Activated CD4-positive, CD25-positive, alpha-beta regulatory T cell treated with anti-CD3 and anti-CD28 coated beads, Interleukin-2, amount 50 U/mL, for 72 hours (primary cell): ENCODE measurements around the gene KDM6A.
"Not testable (repeated sequence)": the region's sequence is repeated elsewhere in the genome, so short reads cannot be mapped to it uniquely, and the experiment has no call there.

Source experiments
- DNase-seq: peaks from one replicate; pipeline ENCODE4 v3.0.0; 2021

The KDM6A gene

GRCh38 chrX:44890247-44890646 lies 17.3 kb downstream of the KDM6A start:
- no peak for DNase-seq

GRCh38 chrX:44890687-44891086 lies 17.7 kb downstream of the KDM6A start:
- not testable (repeated sequence) for DNase-seq

DNA sequence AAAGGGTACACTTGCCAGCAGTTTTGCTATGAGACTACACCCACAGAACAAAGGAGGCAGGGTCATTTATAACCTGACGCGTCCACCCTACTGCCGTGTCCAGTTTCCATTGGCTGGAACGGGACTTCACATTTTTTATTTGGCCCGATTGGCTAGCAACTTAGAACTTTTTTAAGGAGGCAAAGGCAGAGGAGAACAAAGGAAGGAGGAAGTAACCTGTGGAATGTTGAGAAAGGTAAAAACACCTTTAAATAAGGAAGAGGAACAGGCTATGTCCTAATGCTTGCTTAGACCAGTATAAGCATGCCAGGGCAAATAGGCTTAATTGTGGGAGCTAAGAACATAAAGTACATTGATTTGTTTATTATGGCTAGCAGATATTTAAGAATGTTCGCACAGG lies 18.7 kb downstream of the KDM6A start:
- no peak for DNase-seq

- DNase-seq, result no peak
Observed at GRCh38 chrX:44896876-44897186, 23.8 kb downstream of the KDM6A start.

DNA sequence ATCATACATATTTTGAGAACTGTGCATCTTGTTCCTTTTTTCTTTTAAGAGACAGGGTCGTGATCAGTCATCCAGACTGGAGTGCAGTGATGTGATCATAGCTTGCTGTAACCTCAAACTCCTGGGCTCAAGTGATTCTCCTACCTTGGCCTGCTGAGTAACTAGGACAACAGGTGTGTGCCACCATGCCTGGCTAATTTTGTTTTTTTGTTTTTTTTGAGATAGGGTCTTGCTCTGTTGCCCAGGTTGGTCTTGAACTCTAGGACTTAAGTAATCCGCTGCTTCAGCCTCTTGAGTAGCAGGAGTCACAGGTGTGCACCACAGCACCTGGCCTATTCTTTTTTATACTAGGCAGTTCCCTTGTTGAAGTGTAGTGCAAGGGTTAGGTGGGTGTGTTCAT lies 24.6 kb downstream of the KDM6A start:
- no peak for DNase-seq

GRCh38 chrX:44898411-44899221 lies 25.6 kb downstream of the KDM6A start:
- no peak for DNase-seq

DNA sequence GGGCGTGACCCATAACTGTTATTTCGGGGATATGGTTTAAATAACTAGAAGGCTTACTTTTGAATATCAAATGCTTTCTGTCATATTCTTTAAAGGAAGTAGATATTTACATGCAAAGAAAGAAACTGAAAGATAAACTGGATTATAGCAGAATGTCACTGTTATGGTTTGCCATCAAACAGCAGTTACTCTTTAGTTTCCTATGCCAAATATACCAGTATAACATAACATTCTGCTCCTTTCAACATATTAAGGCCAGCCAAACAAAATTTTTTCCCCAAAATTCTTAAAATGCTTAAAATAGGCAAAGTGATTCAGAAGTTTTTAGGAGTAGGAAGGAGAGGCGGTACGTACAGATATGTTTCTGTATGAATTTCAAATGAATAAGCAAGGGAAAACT lies 27.0 kb downstream of the KDM6A start:
- DNase-seq, result no peak

DNA sequence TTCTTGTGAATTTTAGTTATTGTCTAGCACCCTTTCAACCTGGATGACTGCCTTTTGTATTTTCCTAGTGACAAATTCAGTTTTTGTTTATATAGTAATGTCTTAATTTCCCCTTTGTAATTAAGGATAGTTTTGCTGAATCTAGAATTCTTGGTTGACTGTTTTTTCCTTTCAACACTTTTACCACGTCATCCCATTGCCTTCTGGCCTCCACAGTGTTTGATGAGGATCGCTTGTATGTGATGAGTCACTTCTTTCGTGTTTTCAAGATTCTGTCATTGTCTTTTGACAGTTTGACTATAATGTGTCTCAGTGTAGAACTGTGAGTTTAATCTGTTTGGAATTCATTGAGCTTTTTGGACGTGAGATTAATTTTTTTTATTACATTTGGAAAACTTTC lies 30.1 kb downstream of the KDM6A start:
- no peak for DNase-seq

DNA sequence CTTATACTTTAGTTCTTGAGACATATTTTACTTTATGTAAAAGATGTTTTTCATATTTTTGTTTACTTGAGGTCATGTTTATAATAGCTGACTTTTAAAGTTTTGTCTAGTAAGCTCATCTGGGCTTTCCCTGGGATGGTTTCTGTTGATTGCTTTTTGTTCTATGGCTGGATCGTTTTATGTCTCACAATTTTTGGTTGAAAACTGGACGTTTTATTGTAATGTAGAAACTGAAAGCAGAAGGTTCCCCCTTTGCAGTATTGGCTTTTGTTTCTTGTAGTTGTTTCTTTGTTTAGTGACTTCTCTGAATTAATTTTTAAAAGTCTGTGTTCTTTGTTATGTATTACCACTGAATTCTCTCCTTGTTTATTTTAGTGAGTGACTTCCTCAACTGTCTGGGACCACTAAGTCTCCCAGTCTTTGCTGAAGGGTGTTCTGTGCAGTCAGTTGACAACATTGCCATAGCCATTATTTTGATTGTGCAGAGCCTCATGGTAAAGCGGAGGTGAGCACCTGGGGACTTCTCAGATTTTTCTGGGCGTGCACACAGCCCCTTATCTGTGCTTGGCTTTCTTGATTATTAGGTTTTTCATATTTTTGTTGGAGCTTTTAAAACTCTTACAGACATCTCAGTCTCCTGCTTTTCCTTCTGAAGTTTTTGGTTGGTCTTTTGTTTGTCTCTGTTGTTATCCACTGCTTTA lies 31.0 kb downstream of the KDM6A start:
- DNase-seq, result no peak

DNA sequence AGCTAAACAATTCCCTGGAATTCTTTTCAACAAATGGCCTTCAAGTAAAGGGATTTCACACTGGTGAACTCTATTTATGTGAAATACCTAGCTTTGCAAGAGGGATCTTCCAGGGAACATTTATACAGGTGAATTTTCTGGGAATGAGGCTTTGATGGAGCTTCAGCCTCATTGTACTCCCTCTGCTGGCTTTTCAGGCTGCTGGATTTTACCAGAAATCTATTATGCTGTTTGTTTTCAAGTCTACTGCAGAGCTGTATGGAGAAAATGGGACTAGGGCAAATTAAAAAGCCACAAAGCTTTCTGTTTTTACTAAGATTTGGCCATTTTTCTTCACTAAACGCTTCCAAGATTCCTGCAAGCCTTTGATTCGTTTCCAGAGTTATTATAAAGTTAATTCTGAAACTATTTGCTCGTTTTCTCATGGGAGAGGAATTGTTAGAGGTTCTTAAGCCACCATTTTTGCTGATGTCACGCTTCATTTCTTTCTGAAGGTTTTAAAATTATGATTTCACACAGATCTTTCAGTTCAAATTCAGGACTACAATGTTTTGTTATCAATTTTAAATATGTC lies 31.6 kb downstream of the KDM6A start:
- no peak for DNase-seq

DNA sequence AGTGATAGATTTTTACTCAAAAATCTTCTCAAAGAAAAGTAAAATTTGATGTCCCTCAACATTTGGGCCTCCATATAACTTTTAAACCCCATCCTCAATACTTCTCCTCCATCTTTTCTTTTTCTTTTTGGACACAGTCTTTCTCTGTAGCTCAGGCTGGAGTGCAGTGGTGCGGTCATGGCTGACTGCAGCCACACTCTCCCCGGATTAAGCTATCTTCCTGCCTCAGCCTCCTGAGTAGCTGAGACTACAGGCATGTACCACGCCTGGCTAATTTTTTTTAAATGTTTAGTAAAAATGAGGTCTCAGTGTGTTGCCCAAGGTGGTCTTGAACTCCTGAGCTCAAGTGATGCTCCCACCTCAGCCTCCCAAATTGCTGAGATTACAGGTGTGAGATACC lies 33.1 kb downstream of the KDM6A start:
- no peak for DNase-seq

GRCh38 chrX:44906542-44906941 lies 33.6 kb downstream of the KDM6A start:
- DNase-seq, result no peak

DNA sequence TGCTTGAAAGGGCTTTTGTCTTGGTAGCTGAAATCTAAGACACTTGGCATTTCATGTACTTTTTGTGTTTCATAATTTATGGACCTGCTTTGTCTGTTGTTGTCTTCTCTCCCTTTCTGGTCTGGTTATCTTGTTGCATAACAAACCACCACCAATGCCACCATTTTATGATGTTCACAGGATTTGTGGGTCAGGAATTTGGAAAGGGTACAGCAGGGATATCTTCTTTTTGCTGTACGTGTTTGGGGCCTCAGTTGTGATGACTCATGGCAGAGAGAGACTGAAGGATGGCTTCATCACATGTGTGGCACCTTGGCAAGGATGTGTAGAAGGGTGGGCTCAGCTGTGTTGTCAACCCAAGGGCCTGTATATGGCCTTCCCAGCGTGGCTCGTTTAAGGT lies 35.2 kb downstream of the KDM6A start:
- DNase-seq, result no peak

- no peak for DNase-seq
Observed at GRCh38 chrX:44908827-44909226, 35.8 kb downstream of the KDM6A start.

DNA sequence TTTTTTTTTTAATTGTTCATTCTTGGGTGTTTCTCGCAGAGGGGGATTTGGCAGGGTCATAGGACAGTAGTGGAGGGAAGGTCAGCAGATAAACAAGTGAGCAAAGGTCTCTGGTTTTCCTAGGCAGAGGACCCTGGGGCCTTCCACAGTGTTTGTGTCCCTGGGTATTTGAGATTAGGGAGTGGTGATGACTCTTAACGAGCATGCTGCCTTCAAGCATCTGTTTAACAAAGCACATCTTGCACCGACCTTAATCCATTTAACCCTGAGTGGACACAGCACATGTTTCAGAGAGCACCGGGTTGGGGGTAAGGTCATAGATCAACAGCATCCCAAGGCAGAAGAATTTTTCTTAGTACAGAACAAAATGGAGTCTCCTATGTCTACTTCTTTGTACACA lies 37.5 kb downstream of the KDM6A start:
- not testable (repeated sequence) for DNase-seq

DNA sequence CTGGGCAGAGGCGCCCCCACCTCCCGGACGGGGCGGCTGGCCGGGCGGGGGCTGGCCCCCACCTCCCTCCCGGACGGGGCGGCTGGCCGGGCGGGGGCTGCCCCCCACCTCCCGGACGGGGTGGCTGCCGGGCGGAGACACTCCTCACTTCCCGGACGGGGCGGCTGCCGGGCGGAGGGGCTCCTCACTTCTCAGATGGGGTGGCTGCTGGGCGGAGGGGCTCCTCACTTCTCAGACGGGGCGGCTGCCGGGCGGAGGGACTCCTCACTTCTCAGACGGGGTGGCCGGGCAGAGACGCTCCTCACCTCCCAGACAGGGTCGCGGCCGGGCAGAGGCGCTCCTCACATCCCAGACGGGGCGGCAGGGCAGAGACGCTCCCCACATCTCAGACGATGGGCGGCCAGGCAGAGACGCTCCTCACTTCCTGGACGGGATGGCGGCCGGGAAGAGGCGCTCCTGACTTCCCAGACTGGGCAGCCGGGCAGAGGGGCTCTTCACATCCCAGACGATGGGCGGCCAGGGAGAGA lies 38.1 kb downstream of the KDM6A start:
- DNase-seq, result not testable (repeated sequence)

- DNase-seq, result no peak
Observed at GRCh38 chrX:44913656-44914531, 40.9 kb downstream of the KDM6A start.

GRCh38 chrX:44914532-44915198 lies 41.7 kb downstream of the KDM6A start:
- DNase-seq, result no peak

- DNase-seq, result no peak
Observed at GRCh38 chrX:44915361-44915868, 42.4 kb downstream of the KDM6A start.

DNA sequence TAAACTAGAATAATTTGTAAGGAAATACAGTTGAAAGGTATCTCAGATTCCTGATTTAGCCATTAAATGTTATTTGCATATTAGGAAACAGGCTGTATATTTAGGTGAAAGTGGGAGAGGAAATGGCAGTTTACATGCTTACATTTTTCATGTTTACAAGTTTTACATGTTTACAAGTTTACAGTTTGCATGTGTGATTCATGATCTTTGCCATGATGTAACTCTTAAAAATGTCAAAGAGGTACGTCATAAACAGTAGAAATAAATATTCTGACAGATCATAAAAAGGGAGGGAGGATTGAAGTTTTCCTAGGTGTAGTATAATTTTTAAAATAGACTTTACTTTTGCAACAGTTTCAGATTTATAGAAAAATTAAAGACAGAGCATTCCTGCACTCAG lies 45.7 kb downstream of the KDM6A start:
- no peak for DNase-seq

GRCh38 chrX:44922980-44923379 lies 50.0 kb downstream of the KDM6A start:
- DNase-seq, result no peak

GRCh38 chrX:44927398-44927797 lies 54.4 kb downstream of the KDM6A start:
- DNase-seq, result no peak
